Activated T-helper 1 cell treated with anti-CD3 and anti-CD28 coated beads, Interleukin-12 subunit alpha, Interleukin-12 subunit beta, Interleukin-2, Interleukin-4 antibody, amounts not matched to agents 30 ng/mL and 10 ng/mL and 1 ng/mL, durations not matched to agents 14 hours and 24 hours and 36 hours (primary cell): Measurements from ENCODE around the gene NAB1. TPM values are rescaled to one million over a fixed set of nuclear protein-coding genes. Genes with fewer than 3 reads are reported as not detected.
A peak's percentile ranks its signal among the peaks of the same experiment; 100 is the strongest.

ENCODE experiments used
- DNase-seq: peaks from one replicate; pipeline ENCODE4 v3.0.0; 2021; ENCODE audit warnings: low spot score
- H3K27ac Mint-ChIP-seq: one replicate; pipeline ENCODE4 v1.8.0; 2021; ENCODE audit warnings: mild to moderate bottlenecking, mixed read lengths
- H3K27me3 Mint-ChIP-seq: one replicate; pipeline ENCODE4 v1.8.0; 2022; ENCODE audit warnings: mild to moderate bottlenecking, moderate library complexity, mixed read lengths; ENCODE audit not compliant: insufficient read depth
- H3K36me3 Mint-ChIP-seq: one replicate; pipeline ENCODE4 v1.8.0; 2021; ENCODE audit warnings: low read depth, mixed read lengths
- H3K4me1 Mint-ChIP-seq: one replicate; pipeline ENCODE4 v1.8.0; 2021; ENCODE audit warnings: low read depth, mixed read lengths
- H3K4me3 Mint-ChIP-seq: one replicate; pipeline ENCODE4 v1.8.0; 2021; ENCODE audit warnings: mild to moderate bottlenecking, moderate library complexity, mixed read lengths
- H3K9me3 Mint-ChIP-seq: one replicate; pipeline ENCODE4 v1.8.0; 2021; ENCODE audit warnings: mixed read lengths
- intact Hi-C: fragments of 100-400 bp; cut with micrococcal nuclease; formaldehyde crosslinking; loops from one replicate; pipeline ENCODE4 v1.15.1; 2024
- total RNA-seq: library from RNA; stranded (reverse); gene quantifications from 2 replicates; pipeline ENCODE4 v1.2.3, GENCODE V29; 2022

NAB1 gene
- total RNA-seq, 1 donor from 2014 or later: 34.1 TPM

- Mint-ChIP-seq H3K27me3 (no peaks in the 10 kb centered on the region), H3K36me3 (peaks cover 23% of the 10 kb centered on the region), H3K27ac (no peak overlapping the region), H3K9me3 (peaks cover 6% of the 10 kb centered on the region), H3K4me3 (no peak overlapping the region), H3K4me1 (peaks cover 39% of the 10 kb centered on the region)
- DNase-seq: no peak
- intact Hi-C loops: loop anchor here (1.0 kb wide), 1 partner anchor 14 kb away; no protein-coding TSS in a partner anchor
Measured at GRCh38 chr2:190663839-190664238, 15.0 kb downstream of the NAB1 start.

- intact Hi-C loops: loop anchor here (1.0 kb wide), 1 partner anchor 14 kb away; no protein-coding TSS in a partner anchor
- DNase-seq: no peak
- Mint-ChIP-seq H3K27me3 (no peaks in the 10 kb centered on the region), H3K4me1 (peaks cover 36% of the 10 kb centered on the region), H3K9me3 (peaks cover 6% of the 10 kb centered on the region), H3K36me3 (peaks cover 23% of the 10 kb centered on the region), H3K27ac (no peak overlapping the region), H3K4me3 (no peak overlapping the region)
Measured at GRCh38 chr2:190664240-190664639, 15.4 kb downstream of the NAB1 start.

- no peak overlapping the region for H3K27ac Mint-ChIP-seq
Measured at GRCh38 chr2:190666895-190667294, 18.0 kb downstream of the NAB1 start.

GRCh38 chr2:190668892-190669291 lies 20.0 kb downstream of the NAB1 start:
- H3K36me3 Mint-ChIP-seq: peaks cover 23% of the 10 kb centered on the region
- intact Hi-C loops: no loop called here
- H3K4me1 Mint-ChIP-seq: peaks cover 20% of the 10 kb centered on the region
- H3K4me3 Mint-ChIP-seq: no peak overlapping the region
- no peak overlapping the region for H3K27ac Mint-ChIP-seq
- H3K27me3 Mint-ChIP-seq: no peaks in the 10 kb centered on the region
- no peak for DNase-seq
- H3K9me3 Mint-ChIP-seq: peaks cover 6% of the 10 kb centered on the region

More at GRCh38 chr2:190666895-190667294, 18.0 kb downstream of the NAB1 start:
- no peak for DNase-seq
- Mint-ChIP-seq H3K27me3 (no peaks in the 10 kb centered on the region), H3K36me3 (peaks cover 21% of the 10 kb centered on the region), H3K9me3 (peaks cover 6% of the 10 kb centered on the region), H3K4me1 (peaks cover 24% of the 10 kb centered on the region), H3K4me3 (no peak overlapping the region)
- intact Hi-C loops: no loop called here

GRCh38 chr2:190670182-190670946 lies 21.5 kb downstream of the NAB1 start:
- no peak overlapping the region for H3K27ac Mint-ChIP-seq
- DNase-seq: no peak
- no peaks in the 10 kb centered on the region for H3K27me3 Mint-ChIP-seq
- no peak overlapping the region for H3K4me3 Mint-ChIP-seq
- intact Hi-C loops: no loop called here
- H3K4me1 Mint-ChIP-seq: peaks cover 28% of the 10 kb centered on the region
- H3K9me3 Mint-ChIP-seq: peaks cover 3% of the 10 kb centered on the region
- peaks cover 31% of the 10 kb centered on the region for H3K36me3 Mint-ChIP-seq

- peaks cover 66% of the 10 kb centered on the region for H3K4me1 Mint-ChIP-seq
- peaks cover 36% of the 10 kb centered on the region for H3K36me3 Mint-ChIP-seq
- DNase-seq: no peak
- H3K4me3 Mint-ChIP-seq: peak overlapping the region; percentile 28
- no peaks in the 10 kb centered on the region for H3K9me3 Mint-ChIP-seq
- peak overlapping the region; percentile 65 for H3K27ac Mint-ChIP-seq
- intact Hi-C loops: loop anchor here (5.0 kb wide), 2 partner anchors 158 to 347 kb away; no protein-coding TSS in a partner anchor
- H3K27me3 Mint-ChIP-seq: no peaks in the 10 kb centered on the region
Measured at GRCh38 chr2:190674966-190675650, 26.2 kb downstream of the NAB1 start.

- H3K27me3 Mint-ChIP-seq: no peaks in the 10 kb centered on the region
- no peaks in the 10 kb centered on the region for H3K9me3 Mint-ChIP-seq
- no peak for DNase-seq
- H3K4me1 Mint-ChIP-seq: peaks cover 75% of the 10 kb centered on the region
- intact Hi-C loops: loop anchor here (5.0 kb wide), 2 partner anchors 160 to 345 kb away; no protein-coding TSS in a partner anchor
- H3K36me3 Mint-ChIP-seq: peaks cover 37% of the 10 kb centered on the region
- H3K27ac Mint-ChIP-seq: peak overlapping the region; percentile 37
- H3K4me3 Mint-ChIP-seq: no peak overlapping the region
Measured at GRCh38 chr2:190677255-190677654, 28.4 kb downstream of the NAB1 start.

GRCh38 chr2:190678444-190679162 lies 29.7 kb downstream of the NAB1 start:
- peaks cover 33% of the 10 kb centered on the region for H3K36me3 Mint-ChIP-seq
- H3K27me3 Mint-ChIP-seq: no peaks in the 10 kb centered on the region
- no peaks in the 10 kb centered on the region for H3K9me3 Mint-ChIP-seq
- peaks cover 67% of the 10 kb centered on the region for H3K4me1 Mint-ChIP-seq
- intact Hi-C loops: loop anchor here (1.0 to 5.0 kb wide), 14 partner anchors 14 to 436 kb away; partner anchors contain the start of genes GLS, MFSD6 and NEMP2
- peak overlapping the region; percentile 76 for H3K27ac Mint-ChIP-seq
- H3K4me3 Mint-ChIP-seq: peak overlapping the region; percentile 23
- DNase-seq: peak; percentile 6

GRCh38 chr2:190679391-190679790 lies 30.5 kb downstream of the NAB1 start:
- Mint-ChIP-seq H3K9me3 (no peaks in the 10 kb centered on the region), H3K4me1 (peaks cover 59% of the 10 kb centered on the region), H3K27me3 (no peaks in the 10 kb centered on the region), H3K27ac (peak overlapping the region; percentile 87), H3K36me3 (peaks cover 29% of the 10 kb centered on the region), H3K4me3 (peak overlapping the region; percentile 69)
- no peak for DNase-seq
- intact Hi-C loops: loop anchor here (2.0 to 5.0 kb wide), 3 partner anchors 162 to 435 kb away; no protein-coding TSS in a partner anchor

GRCh38 chr2:190679813-190680591 lies 31.1 kb downstream of the NAB1 start:
- Mint-ChIP-seq H3K27ac (peak overlapping the region; percentile 87), H3K4me1 (peaks cover 53% of the 10 kb centered on the region)
- intact Hi-C loops: loop anchor here (2.0 to 5.0 kb wide), 4 partner anchors 163 to 435 kb away; partner anchors contain the start of gene HIBCH

GRCh38 chr2:190682168-190682567 lies 33.3 kb downstream of the NAB1 start:
- Mint-ChIP-seq H3K4me1 (peaks cover 37% of the 10 kb centered on the region), H3K27me3 (no peaks in the 10 kb centered on the region), H3K27ac (no peak overlapping the region), H3K36me3 (peaks cover 27% of the 10 kb centered on the region), H3K9me3 (no peaks in the 10 kb centered on the region), H3K4me3 (no peak overlapping the region)
- intact Hi-C loops: no loop called here
- DNase-seq: no peak

More at GRCh38 chr2:190679813-190680591, 31.1 kb downstream of the NAB1 start:
- peak; percentile 27 for DNase-seq
- Mint-ChIP-seq H3K9me3 (no peaks in the 10 kb centered on the region), H3K4me3 (peak overlapping the region; percentile 69), H3K36me3 (peaks cover 24% of the 10 kb centered on the region), H3K27me3 (no peaks in the 10 kb centered on the region)

GRCh38 chr2:190683802-190684201 lies 34.9 kb downstream of the NAB1 start:
- Mint-ChIP-seq H3K27me3 (no peaks in the 10 kb centered on the region), H3K36me3 (peaks cover 30% of the 10 kb centered on the region)

More at GRCh38 chr2:190683802-190684201, 34.9 kb downstream of the NAB1 start:
- no peak for DNase-seq
- no peak overlapping the region for H3K27ac Mint-ChIP-seq
- no peaks in the 10 kb centered on the region for H3K9me3 Mint-ChIP-seq
- peaks cover 21% of the 10 kb centered on the region for H3K4me1 Mint-ChIP-seq
- no peak overlapping the region for H3K4me3 Mint-ChIP-seq
- intact Hi-C loops: no loop called here
